ENCODE data around the gene PARD3B.

DNA sequence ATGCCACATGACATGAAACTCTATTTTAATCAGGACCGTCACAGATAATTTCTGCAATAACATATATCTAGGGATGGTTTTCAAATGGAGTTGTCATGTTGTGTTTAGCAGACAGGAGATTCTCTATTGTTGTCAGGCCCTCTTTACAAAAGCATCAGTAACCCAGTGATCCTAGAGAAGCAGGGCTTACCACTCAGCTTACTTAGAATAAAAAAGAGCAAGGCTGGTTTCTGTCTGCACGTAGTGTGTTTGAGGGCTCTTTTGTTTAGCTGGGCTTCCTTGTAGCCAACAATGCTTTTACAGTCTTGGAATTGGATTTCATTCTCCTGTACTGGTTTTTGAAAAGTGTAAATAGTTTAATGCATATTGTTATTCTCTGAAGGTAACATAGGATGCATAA is 926.5 kb downstream of the PARD3B start:
- TF ChIP-seq CTCF (conservative IDR thresholded peaks at IDR 0.05 in 1 of 2, IDR thresholded peaks at IDR 0.05 in 1 of 2; ENCODE audit: low read depth in 1 of 2, low read length in 2 of 2): no peak
- no peak for TF ChIP-seq EZH2 (IDR thresholded peaks at IDR 0.05; ENCODE audit: low read length, missing control alignments)

Data from fibroblast of lung (primary cell).